MG63 (cell line): ENCODE measurements around the gene NIFK. TPM values are rescaled to one million over a fixed set of nuclear protein-coding genes. Genes with fewer than 3 reads are reported as not detected.
"Not testable (repeated sequence)": the region's sequence is repeated elsewhere in the genome, so short reads cannot be mapped to it uniquely, and the experiment has no call there.

Experiments
- DNase-seq: peaks from one replicate; pipeline ENCODE4 v3.0.0-alpha.2; 2020
- H3K27me3 ChIP-seq: fragments of 250-450 bp; sonication (Bioruptor Pico); 2 replicates; pipeline ENCODE4 v1.5.1; 2020; ENCODE audit warnings: mild to moderate bottlenecking, moderate library complexity
- H3K36me3 ChIP-seq: fragments of 250-450 bp; sonication (Bioruptor Pico); 2 replicates; pipeline ENCODE4 v1.5.1; 2020; ENCODE audit warnings: mild to moderate bottlenecking, moderate library complexity
- H3K4me3 ChIP-seq: fragments of 250-450 bp; sonication (Bioruptor Pico); 2 replicates; pipeline ENCODE4 v1.5.1; 2020; ENCODE audit warnings: mild to moderate bottlenecking, moderate library complexity
- H3K9me3 ChIP-seq: fragments of 250-450 bp; sonication (Bioruptor Pico); 2 replicates; pipeline ENCODE4 v1.5.1; 2020; ENCODE audit warnings: mild to moderate bottlenecking, moderate library complexity
- total RNA-seq: library from RNA; depleted of rRNA; stranded (reverse); fragments of >200 nt; shearing (Covaris generic); gene quantifications from 2 replicates; pipeline ENCODE4 v1.2.3, GENCODE V29; 2014; ENCODE audit warnings: low replicate concordance

Gene NIFK
- total RNA-seq, 1 experiment from 2014 or later, result 150 TPM

DNA sequence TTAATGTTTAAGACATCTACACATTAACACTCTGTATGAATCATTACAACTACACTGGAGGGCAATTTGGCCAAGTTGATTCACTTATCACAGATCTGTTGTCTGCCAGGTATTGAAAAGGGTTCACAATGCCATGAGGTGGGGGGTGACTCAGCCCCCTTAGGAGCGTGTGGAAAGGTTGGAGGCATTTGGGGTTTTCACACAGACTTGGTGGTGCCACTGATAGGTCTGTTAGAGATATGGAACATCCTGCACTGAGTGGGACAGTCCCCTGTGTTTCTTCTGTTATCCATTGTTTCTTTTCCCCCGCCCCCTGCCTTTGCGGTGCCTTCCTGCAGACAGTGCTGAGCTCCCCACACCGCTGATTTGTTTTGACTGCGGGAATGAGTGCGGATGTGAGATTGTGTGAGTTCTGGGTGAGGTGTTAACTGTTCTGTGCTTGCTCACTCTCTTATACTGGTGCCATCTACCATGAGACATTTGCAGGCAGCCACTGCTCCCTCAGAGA lies 9.4 kb upstream of the NIFK start:
- no peak overlapping the region for H3K4me3 ChIP-seq
- no peaks in the 10 kb centered on the region for H3K27me3 ChIP-seq
- no peaks in the 10 kb centered on the region for H3K36me3 ChIP-seq
- no peak for DNase-seq
- 0 out of 2 replicates have a peak, but pooled peaks cover 4% of the 10 kb centered on the region for H3K9me3 ChIP-seq

DNA sequence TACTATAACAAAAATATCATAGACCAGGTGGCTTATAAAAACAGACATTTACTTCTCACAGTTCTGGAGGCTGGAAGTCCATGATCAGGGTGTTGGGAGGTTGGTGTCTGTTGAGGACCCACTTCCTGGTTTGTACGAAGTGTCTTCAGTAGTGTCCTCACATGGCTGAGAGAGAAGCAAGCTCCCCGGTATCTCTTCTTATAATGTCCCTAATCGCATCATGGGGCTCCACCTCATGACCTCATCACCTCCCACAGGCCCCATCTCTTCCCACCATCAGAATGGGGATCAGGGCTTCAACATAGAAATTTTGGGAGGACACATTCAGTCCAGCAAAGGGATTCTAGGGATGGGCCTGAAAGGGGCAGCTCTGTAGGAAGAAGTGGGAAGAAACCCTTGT lies 4.8 kb upstream of the NIFK start:
- no peaks in the 10 kb centered on the region for H3K27me3 ChIP-seq
- peaks cover 2% of the 10 kb centered on the region for H3K36me3 ChIP-seq
- no peaks in the 10 kb centered on the region for H3K9me3 ChIP-seq
- no peak overlapping the region for H3K4me3 ChIP-seq
- no peak for DNase-seq

- Histone ChIP-seq H3K27me3 (no peaks in the 10 kb centered on the region), H3K36me3 (peaks cover 3% of the 10 kb centered on the region), H3K4me3 (no peak overlapping the region), H3K9me3 (no peaks in the 10 kb centered on the region)
- no peak for DNase-seq
Observed at GRCh38 chr2:121740973-121741372, 4.3 kb upstream of the NIFK start.

GRCh38 chr2:121736140-121736461 lies 574 bp downstream of the NIFK start:
- no peak for DNase-seq

DNA sequence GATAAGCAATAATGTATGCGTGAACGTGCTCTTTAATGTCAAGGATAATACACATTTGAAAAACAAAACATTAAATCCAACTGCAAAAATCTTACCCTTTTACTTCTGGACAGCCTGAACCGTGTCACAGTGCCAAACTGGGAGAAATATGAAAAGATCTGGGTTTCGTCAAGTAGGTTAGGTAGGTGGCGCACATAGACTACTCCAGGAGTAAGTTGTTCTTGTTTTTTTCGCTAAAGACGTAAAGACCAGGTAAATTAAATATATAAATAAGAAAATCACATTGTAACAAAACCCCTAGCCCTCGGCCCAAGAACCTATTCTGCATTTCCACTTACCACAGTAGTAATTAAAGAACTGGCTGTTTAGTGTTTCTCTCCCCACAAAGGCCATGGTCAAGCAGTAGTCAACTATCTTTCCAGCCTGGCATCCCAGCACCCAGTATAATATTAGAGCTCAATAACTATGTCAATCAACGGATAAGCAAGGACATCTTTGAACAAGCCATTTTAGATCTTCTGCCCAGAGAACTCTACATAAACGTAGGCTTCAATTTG lies 1.1 kb downstream of the NIFK start:
- DNase-seq, result no peak
- H3K9me3 ChIP-seq, result no peaks in the 10 kb centered on the region
- H3K27me3 ChIP-seq, result no peaks in the 10 kb centered on the region
- peak overlapping the region; percentile 99 for H3K4me3 ChIP-seq
- peaks cover 50% of the 10 kb centered on the region for H3K36me3 ChIP-seq

More at GRCh38 chr2:121736140-121736461, 574 bp downstream of the NIFK start:
- Histone ChIP-seq H3K4me3 (peak overlapping the region; percentile 99), H3K36me3 (peaks cover 45% of the 10 kb centered on the region), H3K9me3 (no peaks in the 10 kb centered on the region), H3K27me3 (no peaks in the 10 kb centered on the region)

- peaks cover 60% of the 10 kb centered on the region for H3K36me3 ChIP-seq
Observed at GRCh38 chr2:121734544-121734943, 2.1 kb downstream of the NIFK start.

GRCh38 chr2:121731366-121731765 lies 5.3 kb downstream of the NIFK start:
- Histone ChIP-seq H3K4me3 (no peak overlapping the region), H3K36me3 (peaks cover 87% of the 10 kb centered on the region), H3K9me3 (no peaks in the 10 kb centered on the region), H3K27me3 (no peaks in the 10 kb centered on the region)
- no peak for DNase-seq

More at GRCh38 chr2:121734544-121734943, 2.1 kb downstream of the NIFK start:
- not testable (repeated sequence) for DNase-seq, H3K27me3 ChIP-seq, H3K4me3 ChIP-seq, H3K9me3 ChIP-seq

- H3K36me3 ChIP-seq, result peaks cover 73% of the 10 kb centered on the region
- no peak for DNase-seq
- H3K9me3 ChIP-seq, result no peaks in the 10 kb centered on the region
- no peaks in the 10 kb centered on the region for H3K27me3 ChIP-seq
- H3K4me3 ChIP-seq, result no peak overlapping the region
Observed at GRCh38 chr2:121727950-121728349, 8.7 kb downstream of the NIFK start.

- DNase-seq, result no peak
- Histone ChIP-seq H3K27me3 (no peaks in the 10 kb centered on the region), H3K9me3 (no peaks in the 10 kb centered on the region), H3K4me3 (no peak overlapping the region), H3K36me3 (peaks cover 67% of the 10 kb centered on the region)
Observed at GRCh38 chr2:121727332-121727731, 9.3 kb downstream of the NIFK start.

- Histone ChIP-seq H3K4me3 (no peak overlapping the region), H3K9me3 (no peaks in the 10 kb centered on the region), H3K27me3 (no peaks in the 10 kb centered on the region), H3K36me3 (peaks cover 30% of the 10 kb centered on the region)
- peak; percentile 51 for DNase-seq
Observed at GRCh38 chr2:121723316-121723715, 13.4 kb downstream of the NIFK start.

- Histone ChIP-seq H3K36me3 (peaks cover 22% of the 10 kb centered on the region), H3K9me3 (no peaks in the 10 kb centered on the region), H3K27me3 (no peaks in the 10 kb centered on the region), H3K4me3 (no peak overlapping the region)
- DNase-seq, result peak; percentile 58
Observed at GRCh38 chr2:121722479-121722878, 14.2 kb downstream of the NIFK start.

DNA sequence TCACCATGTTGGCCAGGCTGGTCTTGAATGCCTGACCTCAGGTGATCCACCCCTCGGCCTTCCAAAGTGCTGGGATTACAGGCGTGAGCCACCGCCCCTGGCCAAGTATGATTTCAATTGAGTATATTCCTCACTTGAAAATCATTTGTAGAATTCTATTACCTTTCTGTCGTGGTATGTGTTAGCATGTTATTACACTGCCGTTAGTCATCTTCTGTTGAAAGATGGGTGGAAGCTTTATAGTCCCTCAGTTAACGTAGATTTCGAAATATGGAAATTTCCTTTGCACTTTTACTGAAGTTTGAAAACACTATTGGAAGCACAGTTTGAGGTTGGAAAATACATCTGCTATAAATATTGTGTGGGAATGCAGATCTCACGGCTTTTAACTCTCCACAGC lies 14.7 kb downstream of the NIFK start:
- peaks cover 16% of the 10 kb centered on the region for H3K36me3 ChIP-seq
- H3K4me3 ChIP-seq, result no peak overlapping the region
- DNase-seq, result peak; percentile 78
- no peaks in the 10 kb centered on the region for H3K9me3 ChIP-seq
- no peaks in the 10 kb centered on the region for H3K27me3 ChIP-seq

DNA sequence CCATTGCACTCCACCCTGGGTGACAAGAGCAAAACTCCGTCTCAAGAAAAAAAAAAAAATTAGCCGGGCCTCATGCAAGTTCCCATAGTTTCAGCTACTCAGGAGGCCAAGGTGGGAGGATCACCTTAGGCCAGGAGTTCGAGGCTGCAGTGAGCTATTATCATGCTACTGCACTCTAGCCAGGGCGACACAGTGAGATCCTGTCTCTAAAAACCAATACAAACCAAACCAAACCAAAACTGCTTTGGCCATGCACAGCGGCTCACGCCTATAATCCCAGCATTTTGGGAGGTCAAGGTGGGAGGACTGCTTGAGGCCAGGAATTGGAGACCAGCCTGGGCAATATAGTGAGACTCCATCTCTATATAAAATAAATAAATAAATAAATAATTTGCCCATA lies 19.1 kb downstream of the NIFK start:
- H3K36me3 ChIP-seq, result no peaks in the 10 kb centered on the region
- DNase-seq, result no peak
- H3K27me3 ChIP-seq, result no peaks in the 10 kb centered on the region
- H3K9me3 ChIP-seq, result no peaks in the 10 kb centered on the region
- H3K4me3 ChIP-seq, result no peak overlapping the region

DNA sequence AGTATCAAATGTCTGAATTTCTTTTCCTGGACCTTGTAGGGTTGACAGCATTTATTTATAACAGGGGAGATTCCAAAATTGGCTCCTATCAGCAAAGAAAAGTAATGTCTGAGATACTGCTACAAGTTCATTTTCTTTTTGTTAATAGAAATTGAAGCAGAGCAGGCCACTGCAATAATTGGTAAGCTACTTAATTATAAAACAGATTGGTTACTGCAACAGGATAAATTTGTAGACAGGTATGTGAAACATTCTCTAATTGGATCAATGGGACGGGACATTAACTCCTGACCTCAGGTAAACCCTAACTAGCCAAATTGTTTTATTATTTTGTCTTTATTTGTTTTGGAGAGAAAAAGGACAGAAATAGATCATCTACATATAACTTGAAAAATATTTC lies 20.5 kb downstream of the NIFK start:
- Histone ChIP-seq H3K36me3 (no peaks in the 10 kb centered on the region), H3K27me3 (no peaks in the 10 kb centered on the region), H3K9me3 (no peaks in the 10 kb centered on the region), H3K4me3 (no peak overlapping the region)
- DNase-seq, result no peak

GRCh38 chr2:121711481-121711880 lies 25.2 kb downstream of the NIFK start:
- not testable (repeated sequence) for DNase-seq, H3K9me3 ChIP-seq

GRCh38 chr2:121710470-121711170 lies 26.1 kb downstream of the NIFK start:
- Histone ChIP-seq H3K27me3 (no peaks in the 10 kb centered on the region), H3K36me3 (no peaks in the 10 kb centered on the region), H3K4me3 (no peak overlapping the region), H3K9me3 (no peaks in the 10 kb centered on the region)
- no peak for DNase-seq

More at GRCh38 chr2:121711481-121711880, 25.2 kb downstream of the NIFK start:
- not testable (repeated sequence) for H3K36me3 ChIP-seq, H3K27me3 ChIP-seq, H3K4me3 ChIP-seq

GRCh38 chr2:121709776-121710469 lies 26.8 kb downstream of the NIFK start:
- no peak for DNase-seq
- no peaks in the 10 kb centered on the region for H3K27me3 ChIP-seq
- H3K9me3 ChIP-seq, result no peaks in the 10 kb centered on the region
- H3K4me3 ChIP-seq, result no peak overlapping the region
- no peaks in the 10 kb centered on the region for H3K36me3 ChIP-seq
